GM18870 (cell line): Measurements from ENCODE around the gene MSANTD2.

ENCODE experiments used
- ATAC-seq: cut with Tn5 transposase; IDR thresholded peaks from one replicate; pipeline ENCODE4 v1.9.1; 2021; ENCODE audit warnings: moderate library complexity; ENCODE audit not compliant: unreplicated experiment

The MSANTD2 gene

GRCh38 chr11:124756033-124756752 lies 44.0 kb downstream of the MSANTD2 start:
- ATAC-seq = no peak

GRCh38 chr11:124754710-124755109 lies 45.5 kb downstream of the MSANTD2 start:
- ATAC-seq = no peak

GRCh38 chr11:124754309-124754708 lies 45.9 kb downstream of the MSANTD2 start:
- no peak for ATAC-seq

- ATAC-seq = no peak
Observed at GRCh38 chr11:124753624-124754023, 46.6 kb downstream of the MSANTD2 start.

- ATAC-seq = no peak
Observed at GRCh38 chr11:124753205-124753604, 47.0 kb downstream of the MSANTD2 start.

- ATAC-seq = no peak
Observed at GRCh38 chr11:124752471-124753102, 47.6 kb downstream of the MSANTD2 start.

- ATAC-seq = no peak
Observed at GRCh38 chr11:124751741-124752470, 48.3 kb downstream of the MSANTD2 start, which contains the start of gene VSIG2. Gene VSIG2, minus strand, starts transcription at chr11:124752255. Its CDS starts 118 bp downstream, at chr11:124752137.

- no peak for ATAC-seq
Observed at GRCh38 chr11:124751391-124751740, 48.8 kb downstream of the MSANTD2 start.

GRCh38 chr11:124749912-124750311 lies 50.3 kb downstream of the MSANTD2 start:
- ATAC-seq = no peak

GRCh38 chr11:124748481-124749343 lies 51.5 kb downstream of the MSANTD2 start:
- ATAC-seq = no peak

- no peak for ATAC-seq
Observed at GRCh38 chr11:124748100-124748418, 52.1 kb downstream of the MSANTD2 start.

- ATAC-seq = no peak
Observed at GRCh38 chr11:124747406-124748099, 52.7 kb downstream of the MSANTD2 start.

- ATAC-seq = peak; percentile 85
Observed at GRCh38 chr11:124746621-124747243, 53.5 kb downstream of the MSANTD2 start.

GRCh38 chr11:124745835-124746620 lies 54.2 kb downstream of the MSANTD2 start:
- no peak for ATAC-seq

- ATAC-seq = no peak
Observed at GRCh38 chr11:124745270-124745834, 54.9 kb downstream of the MSANTD2 start.

- no peak for ATAC-seq
Observed at GRCh38 chr11:124743050-124743449, 57.2 kb downstream of the MSANTD2 start.

GRCh38 chr11:124742555-124742954 lies 57.7 kb downstream of the MSANTD2 start:
- ATAC-seq = no peak

GRCh38 chr11:124740277-124740882 lies 59.8 kb downstream of the MSANTD2 start:
- ATAC-seq = peak; percentile 61
